ENCODE measurements around the gene HSF4.

The HSF4 gene

Small RNAs within 50 kb of the gene (small RNA-seq; reads per million reads assigned to genes)
- 92.3 reads per million, percentile 92 among the genes with 10 or more reads in this experiment for gene MIR328 (ENCODE audit: low read depth)

Measured in mesenchymal stem cell (in vitro differentiated cells and primary cell).